ENCODE data around the gene WDR70.

Gene WDR70

GRCh38 chr5:37730896-37731455 is 351.9 kb downstream of the WDR70 start:
- DNase-seq, result no peak

GRCh38 chr5:37734114-37734513 is 355.0 kb downstream of the WDR70 start:
- DNase-seq, result no peak

- no peak for DNase-seq
These were observed 356.7 kb downstream of the WDR70 start for GRCh38 chr5:37735649-37736347.

- no peak for DNase-seq
These were observed 357.3 kb downstream of the WDR70 start for GRCh38 chr5:37736397-37736796.

- no peak for DNase-seq
These were observed 358.4 kb downstream of the WDR70 start for GRCh38 chr5:37737326-37738056.

- DNase-seq, result no peak
These were observed 359.1 kb downstream of the WDR70 start for GRCh38 chr5:37738057-37738691.

GRCh38 chr5:37738865-37739488 is 359.9 kb downstream of the WDR70 start:
- DNase-seq, result no peak

- DNase-seq, result no peak
These were observed 360.7 kb downstream of the WDR70 start for GRCh38 chr5:37739817-37740261.

GRCh38 chr5:37740331-37741066 is 361.4 kb downstream of the WDR70 start:
- DNase-seq, result no peak

GRCh38 chr5:37742111-37742510 is 363.0 kb downstream of the WDR70 start:
- no peak for DNase-seq

GRCh38 chr5:37751227-37751626 is 372.1 kb downstream of the WDR70 start:
- DNase-seq, result no peak

GRCh38 chr5:37754976-37755375 is 375.9 kb downstream of the WDR70 start:
- DNase-seq, result no peak

- DNase-seq, result no peak
These were observed 376.5 kb downstream of the WDR70 start for GRCh38 chr5:37755581-37755980.

- no peak for DNase-seq
These were observed 377.1 kb downstream of the WDR70 start for GRCh38 chr5:37756248-37756647.

- no peak for DNase-seq
These were observed 379.0 kb downstream of the WDR70 start for GRCh38 chr5:37757980-37758582.

GRCh38 chr5:37767251-37767650 is 388.1 kb downstream of the WDR70 start:
- DNase-seq, result no peak

GRCh38 chr5:37767961-37768360 is 388.8 kb downstream of the WDR70 start:
- no peak for DNase-seq

GRCh38 chr5:37768371-37768770 is 389.3 kb downstream of the WDR70 start:
- DNase-seq, result no peak

GRCh38 chr5:37769108-37769507 is 390.0 kb downstream of the WDR70 start:
- no peak for DNase-seq

GRCh38 chr5:37769840-37770239 is 390.7 kb downstream of the WDR70 start:
- no peak for DNase-seq

- DNase-seq, result no peak
These were observed 391.7 kb downstream of the WDR70 start for GRCh38 chr5:37770786-37771185.

GRCh38 chr5:37771203-37771611 is 392.1 kb downstream of the WDR70 start:
- DNase-seq, result no peak

All from retina (tissue), 1 donor.